HepG2 (cell line): ENCODE data around the gene MADCAM1. TPM values are rescaled to one million over a fixed set of nuclear protein-coding genes. Genes with fewer than 3 reads are reported as not detected.
A peak's percentile ranks its signal among the peaks of the same experiment; 100 is the strongest.

ENCODE experiments used
- ATAC-seq: fragments of 200-7000 bp; cut with Tn5 transposase; 3 replicates; pipeline ENCODE4 v1.9.1; 2020; ENCODE audit warnings: mild to moderate bottlenecking, moderate library complexity
- BruUV-seq: library from RNA; stranded (reverse); fragments of 400-500 nt; replicated peaks from 2 replicates; lab custom pipeline; 2021; lab: Mats Ljungman, UMichigan
- CTCF ChIA-PET: fragments of 300-600 bp; formaldehyde crosslinking; extraction: SDS; loops from one replicate; lab custom pipeline; 2021; ENCODE audit warnings: low total read pairs, inconsistent platforms, low intra/inter-chr PET ratio; lab: Yijun Ruan, JAX
- POLR2A ChIA-PET: fragments of 350-600 bp; sonication (Branson Sonifier 250); formaldehyde crosslinking; loops from one replicate; lab custom pipeline; 2020; ENCODE audit warnings: antibody characterized with exemption, inconsistent platforms; lab: Yijun Ruan, JAX
- DNase-seq: peaks from one replicate; pipeline ENCODE4 v3.0.0-alpha.2; 2015; ENCODE audit warnings: low spot score
- FAIRE-seq: peaks from 3 replicates; lab custom pipeline; 2011; peaks lifted over from hg19 to GRCh38; lab: Jason Lieb, UNC
- H2AFZ ChIP-seq: one replicate; pipeline ENCODE4 v1.6.1; 2011; ENCODE audit warnings: low read length, inconsistent platforms
- H3K27ac ChIP-seq: fragments of 300-600 bp; 3 replicates; pipeline ENCODE4 v1.8.0; 2011; ENCODE audit warnings: mixed run types, mild to moderate bottlenecking, mixed read lengths, low read length, inconsistent platforms; ENCODE audit not compliant: insufficient read depth; ENCODE audit errors: extremely low read length
- H3K27me3 ChIP-seq, 2 experiments: fragments of 200-600 bp in 1 of 2; 2 replicates in 1 of 2; 3 replicates in 1 of 2; pipeline versions ENCODE4 v1.6.0 to v1.8.0; 2011; ENCODE audit warnings: low read length in 2 of 2, mild to moderate bottlenecking in 2 of 2, moderate library complexity in 2 of 2, inconsistent platforms in 1 of 2; ENCODE audit not compliant: insufficient read depth in 2 of 2, control insufficient read depth in 1 of 2
- H3K36me3 ChIP-seq, 2 experiments: fragments of 200-600 bp in 1 of 2; replicated peaks in 1 of 2; 2 replicates in 1 of 2; 3 replicates in 1 of 2; pipeline versions ENCODE4 v1.5.1 to v1.8.0; 2011; ENCODE audit warnings: low read length in 2 of 2, inconsistent platforms in 1 of 2; ENCODE audit not compliant: insufficient read depth in 2 of 2, control insufficient read depth in 1 of 2
- H3K4me1 ChIP-seq: 2 replicates; pipeline ENCODE4 v1.5.1; 2012; ENCODE audit warnings: low read length, inconsistent platforms; ENCODE audit not compliant: insufficient read depth
- H3K4me2 ChIP-seq: 2 replicates; pipeline ENCODE4 v1.6.0; 2011; ENCODE audit warnings: low read depth, low read length, inconsistent platforms
- H3K4me3 ChIP-seq, 3 experiments: fragments of 200-600 bp in 1 of 3; sonication (generic), shearing (Covaris generic) in 1 of 3; replicated peaks in 1 of 3; 2 replicates each; pipeline ENCODE4 v1.5.1; 2011 to 2016; ENCODE audit warnings: low read length in 3 of 3, inconsistent platforms in 2 of 3, low read depth in 2 of 3, mild to moderate bottlenecking in 2 of 3, control low read depth in 1 of 3, mixed read lengths in 1 of 3; ENCODE audit not compliant: insufficient read depth in 1 of 3
- H3K79me2 ChIP-seq: one replicate; pipeline ENCODE4 v1.6.1; 2011; ENCODE audit warnings: low read length, inconsistent platforms; ENCODE audit not compliant: insufficient read depth
- H3K9ac ChIP-seq: 2 replicates; pipeline ENCODE4 v1.6.0; 2011; ENCODE audit warnings: mild to moderate bottlenecking, low read depth, low read length, inconsistent platforms; ENCODE audit not compliant: insufficient read depth
- H3K9me3 ChIP-seq: 2 replicates; pipeline ENCODE4 v1.5.1; 2012; ENCODE audit warnings: mild to moderate bottlenecking, low read length
- H4K20me1 ChIP-seq: 2 replicates; pipeline ENCODE4 v1.6.0; 2011; ENCODE audit warnings: inconsistent platforms, mild to moderate bottlenecking, low read length, moderate library complexity; ENCODE audit not compliant: insufficient read depth
- CAMTA2 ChIP-seq: sonication (generic); formaldehyde crosslinking; IDR thresholded peaks from 2 replicates; pipeline ENCODE4 v1.4.0; 2020; ENCODE audit warnings: mild to moderate bottlenecking, missing genetic modification reagents, borderline replicate concordance
- CTCF ChIP-seq: sonication (generic); formaldehyde crosslinking; IDR thresholded peaks from 2 replicates; pipeline ENCODE4 v1.5.0; 2020; ENCODE audit warnings: mild to moderate bottlenecking, missing genetic modification reagents, moderate library complexity
- ESRRA ChIP-seq: sonication (generic); formaldehyde crosslinking; IDR thresholded peaks from 2 replicates; pipeline ENCODE4 v1.5.1; 2020; ENCODE audit warnings: mild to moderate bottlenecking, low read depth, missing genetic modification reagents
- HIC2 ChIP-seq: sonication (generic); formaldehyde crosslinking; IDR thresholded peaks from 2 replicates; pipeline ENCODE4 v1.9.0; 2022; ENCODE audit warnings: low read depth, missing genetic modification reagents
- HIVEP1 ChIP-seq: sonication (generic); formaldehyde crosslinking; IDR thresholded peaks from 2 replicates; pipeline ENCODE4 v1.4.0; 2020; ENCODE audit warnings: mild to moderate bottlenecking, missing genetic modification reagents
- HMG20A ChIP-seq: IDR thresholded peaks from 2 replicates; pipeline ENCODE4 v1.6.1; 2016; ENCODE audit warnings: borderline replicate concordance
- JUND ChIP-seq: sonication (generic); formaldehyde crosslinking; IDR thresholded peaks from 2 replicates; pipeline ENCODE4 v1.8.0; 2022; ENCODE audit warnings: mild to moderate bottlenecking, missing genetic modification reagents
- NFIC ChIP-seq: IDR thresholded peaks from 2 replicates; pipeline ENCODE4 v1.6.1; 2012; ENCODE audit warnings: mild to moderate bottlenecking, low read length, inconsistent platforms
- NR2F1 ChIP-seq, 2 experiments: fragments of 450-650 bp in 1 of 2; formaldehyde crosslinking in 1 of 2; IDR thresholded peaks; 2 replicates each; pipeline versions ENCODE4 v1.5.0 to v1.6.1; 2016 to 2020; ENCODE audit warnings: mild to moderate bottlenecking in 1 of 2, missing compliant biosample characterization in 1 of 2, missing genetic modification reagents in 1 of 2, moderate library complexity in 1 of 2
- ZBTB21 ChIP-seq: sonication (generic); formaldehyde crosslinking; IDR thresholded peaks from 2 replicates; pipeline ENCODE4 v1.4.0; 2020; ENCODE audit warnings: missing genetic modification reagents
- ZNF292 ChIP-seq: sonication (generic); formaldehyde crosslinking; IDR thresholded peaks from 2 replicates; pipeline ENCODE4 v1.8.1; 2022; ENCODE audit warnings: mild to moderate bottlenecking, low read depth, missing genetic modification reagents, borderline replicate concordance
- ZNF383 ChIP-seq: sonication (generic); formaldehyde crosslinking; IDR thresholded peaks from 2 replicates; pipeline ENCODE4 v1.4.0; 2020; ENCODE audit warnings: missing genetic modification reagents, mild to moderate bottlenecking, borderline replicate concordance
- ZNF430 ChIP-seq: sonication (generic); formaldehyde crosslinking; IDR thresholded peaks from 2 replicates; pipeline ENCODE4 v1.9.0; 2021; ENCODE audit warnings: mild to moderate bottlenecking, missing genetic modification reagents
- ZNF687 ChIP-seq: sonication (generic); formaldehyde crosslinking; IDR thresholded peaks from 2 replicates; pipeline ENCODE4 v1.5.1; 2020; ENCODE audit warnings: mild to moderate bottlenecking, missing genetic modification reagents, moderate library complexity
- ZNF746 ChIP-seq: sonication (generic); formaldehyde crosslinking; IDR thresholded peaks from 2 replicates; pipeline ENCODE4 v1.8.0; 2022; ENCODE audit warnings: mild to moderate bottlenecking, missing genetic modification reagents
- WGBS: methylation state at CpG from one replicate; pipeline ENCODE4 v1.1.6; 2017; ENCODE audit warnings: low lambda C conversion rate; 5-methylcytosine and 5-hydroxymethylcytosine counted together
- in situ Hi-C: cut with HindIII; loops from 2 replicates; pipeline ENCODE4 v1.10.0; 2017; ENCODE audit warnings: low pct_unique_long_range_greater_than_20kb; ENCODE audit not compliant: extremely low pct_ligation_motif_present
- intact Hi-C: fragments of 100-400 bp; cut with micrococcal nuclease; formaldehyde crosslinking; loops from one replicate; pipeline ENCODE4 v1.10.0; 2022; ENCODE audit not compliant: unreplicated experiment
- polyA plus RNA-seq, 8 experiments: library from polyadenylated mRNA; depleted of rRNA in 3 of 8; stranded (reverse) in 7 of 8; unstranded in 1 of 8; fragments of >200 nt; fragmentation: Illumina TruSeq in 4 of 8; extraction: Trizol in 4 of 8; gene quantifications; 2 replicates each; pipeline versions ENCODE4 v1.2.1 to v1.2.3, GENCODE V29; 2011 to 2016; ENCODE audit warnings: low read depth in 4 of 8, missing spikeins in 1 of 8, mixed read lengths in 1 of 8; ENCODE audit not compliant: insufficient read depth in 1 of 8
- total RNA-seq, 5 experiments: library from RNA; depleted of rRNA; stranded (reverse); fragments of >200 nt; fragmentation: Illumina TruSeq; extraction: Trizol; gene quantifications; 2 replicates each; pipeline ENCODE4 v1.2.3, GENCODE V29; 2016; ENCODE audit warnings: low read depth in 1 of 5

Gene MADCAM1
- total and polyA plus RNA-seq, 2 of the 13 experiments (the other 11 are each of a cell fraction or from before 2014, with no cell fraction given) = 0.29 to 0.33 TPM

GRCh38 chr19:489418-490196 is 6.7 kb upstream of the MADCAM1 start:
- ATAC-seq = peak; percentile 23
- no peaks in the 10 kb centered on the region; a peak in 1 of 5 replicates for H3K27me3 ChIP-seq
- ChIA-PET POLR2A (interaction anchor here (0.6 to 2.1 kb wide), 7 partner anchors 9 to 42 kb away, joined by 3 to 19 read pairs (median 6); partner anchors contain the start of gene CDC34), CTCF (no interaction called here)
- no peaks in the 10 kb centered on the region for H3K36me3 ChIP-seq
- H3K4me3 ChIP-seq = peak overlapping the region; percentile 92 to 94 (median 93)
- H2AFZ ChIP-seq = no peak overlapping the region
- peak overlapping the region; percentile 99 for H3K27ac ChIP-seq
- no peaks in the 10 kb centered on the region for H3K9me3 ChIP-seq
- intact Hi-C loops (no loop called here), in situ Hi-C loops (no loop called here)
- H3K9ac ChIP-seq = peak overlapping the region; percentile 97
- peaks cover 66% of the 10 kb centered on the region for H3K4me1 ChIP-seq
- no TSS peak for BruUV-seq
- DNase-seq = peak; percentile 45
- H4K20me1 ChIP-seq = no peaks in the 10 kb centered on the region
- H3K4me2 ChIP-seq = peak overlapping the region; percentile 84
- H3K79me2 ChIP-seq = peaks cover 3% of the 10 kb centered on the region
- 9% methylated on average over 22 of the region's 61 CpGs for WGBS
- no peak for FAIRE-seq
- TF ChIP-seq ZNF687 (CRISPR knock-in tag) (peak; percentile 79), NFIC (no peak), ZBTB21 (CRISPR knock-in tag) (no peak), HIVEP1 (CRISPR knock-in tag) (peak; percentile 24; the same call in 1 of the 2 replicates), ESRRA (CRISPR knock-in tag) (no peak), ZNF292 (CRISPR knock-in tag) (peak; percentile 38; the same call in 1 of the 2 replicates), HMG20A (CRISPR knock-in tag) (no peak), JUND (CRISPR knock-in tag) (0 out of 2 replicates have a peak, but pooled peaks have one; percentile 34), HIC2 (CRISPR knock-in tag) (no peak), CAMTA2 (CRISPR knock-in tag) (peak; percentile 49; the same call in 1 of the 2 replicates), ZNF383 (CRISPR knock-in tag) (no peak), NR2F1 (CRISPR knock-in tag; IDR thresholded peaks at IDR 0.05) (peak in 1 of 2 experiments; percentile 3; a peak in 1 of 4 replicates), ZNF746 (CRISPR knock-in tag) (peak; percentile 38; the same call in 1 of the 2 replicates), ZNF430 (CRISPR knock-in tag) (0 out of 2 replicates have a peak, but pooled peaks have one; percentile 23), CTCF (CRISPR knock-in tag) (peak; percentile 42; the same call in 1 of the 2 replicates)
